ENCODE data around the gene SYT5.

SYT5 gene

GRCh38 chr19:55145232-55145631 is 34.9 kb downstream of the SYT5 start:
- no peak for DNase-seq

GRCh38 chr19:55141696-55142095 is 38.4 kb downstream of the SYT5 start:
- DNase-seq: no peak

- no peak for DNase-seq
These were observed 42.2 kb downstream of the SYT5 start for GRCh38 chr19:55137915-55138314.

- DNase-seq: no peak
These were observed 43.5 kb downstream of the SYT5 start for GRCh38 chr19:55136399-55137102.

- no peak for DNase-seq
These were observed 45.4 kb downstream of the SYT5 start for GRCh38 chr19:55134736-55135135.

GRCh38 chr19:55133639-55134444 is 46.2 kb downstream of the SYT5 start:
- DNase-seq: no peak

- DNase-seq: no peak
These were observed 47.5 kb downstream of the SYT5 start for GRCh38 chr19:55132453-55133129.

GRCh38 chr19:55131421-55131820 is 48.7 kb downstream of the SYT5 start:
- DNase-seq: no peak

Measured in NCI-H187 (cell line).